NCI-H2227 treated with DMSO at 0.1 percent for 48 hours (cell line): ENCODE results near the gene MELK.

ENCODE experiments used
- DNase-seq: peaks from one replicate; lab custom pipeline; 2025; lab: John Stamatoyannopoulos, UW

MELK gene

GRCh38 chr9:36676091-36676490, 103.4 kb downstream of the MELK start:
- no peak for DNase-seq

GRCh38 chr9:36676778-36677485, 104.2 kb downstream of the MELK start:
- DNase-seq: no peak

DNA sequence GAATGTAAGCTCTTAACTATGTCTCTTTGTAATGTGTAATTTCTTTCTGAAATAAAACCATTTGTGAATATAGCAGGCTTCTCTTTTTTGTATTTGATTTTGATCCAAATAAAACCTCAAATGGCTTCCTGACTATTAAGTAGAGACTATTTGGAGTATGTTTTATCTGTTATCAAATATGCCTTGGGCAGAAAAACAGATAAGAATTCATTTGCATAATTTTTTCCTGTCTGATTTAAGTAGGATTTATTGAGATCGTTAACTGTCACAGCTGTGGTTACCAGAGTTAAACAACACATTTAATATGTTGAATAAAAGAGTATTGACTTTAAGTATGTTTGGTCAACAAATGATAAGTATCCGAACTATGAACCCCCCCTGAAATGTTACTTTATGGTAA, 104.9 kb downstream of the MELK start:
- no peak for DNase-seq

DNA sequence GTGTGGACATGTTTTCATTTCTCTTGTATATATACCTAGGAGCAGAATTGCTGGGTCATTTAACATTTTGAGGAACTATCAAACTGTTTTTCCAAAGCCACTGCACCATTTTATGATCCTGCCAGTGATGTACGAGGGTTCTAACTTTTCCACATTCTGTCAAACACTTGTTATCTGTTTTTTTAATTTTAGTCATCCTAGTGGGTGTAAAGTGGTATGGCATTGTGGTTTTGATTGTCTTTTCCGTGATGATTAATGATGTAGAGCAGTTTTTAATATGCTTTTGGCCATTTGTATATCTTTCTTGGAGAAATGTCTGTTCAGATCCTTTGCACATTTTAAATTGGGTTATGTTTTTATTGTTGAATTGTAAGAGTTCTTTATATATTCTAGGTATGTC, 107.0 kb downstream of the MELK start:
- DNase-seq: no peak

DNA sequence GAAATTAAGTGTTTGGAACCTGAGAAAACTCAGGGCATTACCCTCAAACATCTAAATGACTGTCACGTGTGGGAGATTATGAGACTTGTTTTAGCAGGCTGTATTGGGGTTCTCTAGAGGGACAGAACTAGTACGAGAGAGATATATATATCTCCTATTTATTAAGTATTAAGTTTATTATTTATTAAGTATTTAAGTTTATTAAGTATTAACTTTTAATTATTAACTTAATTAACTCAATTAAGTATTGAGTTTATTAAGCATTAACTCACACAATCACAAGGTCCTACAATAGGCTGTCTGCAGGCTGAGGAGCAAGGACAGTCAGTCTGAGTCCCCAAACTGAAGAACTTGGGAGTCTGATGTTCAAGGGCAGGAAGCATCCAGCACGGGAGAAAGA, 113.8 kb downstream of the MELK start:
- DNase-seq: no peak

DNA sequence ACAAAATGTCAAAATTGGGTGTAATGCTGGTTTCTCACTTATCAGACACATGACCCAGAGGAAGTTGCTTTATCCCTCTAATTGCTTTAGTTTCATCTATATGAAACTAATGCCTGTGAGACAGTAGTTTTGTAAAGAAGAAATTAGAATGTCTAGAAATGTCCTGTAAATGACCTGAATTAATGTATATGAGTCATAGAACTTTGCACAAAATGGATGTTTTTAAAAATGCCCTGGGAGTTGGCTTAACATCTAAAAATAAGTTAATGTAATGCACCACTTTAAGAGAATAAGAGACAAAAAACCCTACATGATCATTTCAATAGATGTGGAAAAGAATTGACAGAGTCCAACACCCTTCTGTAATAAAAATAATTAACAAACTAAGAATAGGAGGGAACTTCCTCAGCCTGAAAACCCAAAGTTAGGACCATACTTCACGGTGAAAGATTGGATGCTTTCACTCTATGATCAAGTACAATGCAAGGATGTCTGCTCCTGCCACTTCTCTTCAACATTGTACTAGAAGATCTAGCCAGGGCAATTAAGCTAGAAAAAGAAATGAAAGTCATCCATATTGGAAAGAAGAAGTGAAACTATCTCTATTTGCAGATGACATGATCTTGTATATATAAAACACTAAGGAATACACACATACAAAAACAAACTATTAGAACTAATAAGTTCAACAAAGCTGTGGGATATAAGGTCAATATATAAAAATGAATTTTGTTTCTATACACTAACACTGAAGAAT, 117.9 kb downstream of the MELK start:
- DNase-seq: no peak

GRCh38 chr9:36691671-36692070, 119.0 kb downstream of the MELK start:
- DNase-seq: no peak

- no peak for DNase-seq
Measured at GRCh38 chr9:36698984-36699383, 126.3 kb downstream of the MELK start.

- DNase-seq: no peak
Measured at GRCh38 chr9:36704148-36704547, 131.5 kb downstream of the MELK start.

DNA sequence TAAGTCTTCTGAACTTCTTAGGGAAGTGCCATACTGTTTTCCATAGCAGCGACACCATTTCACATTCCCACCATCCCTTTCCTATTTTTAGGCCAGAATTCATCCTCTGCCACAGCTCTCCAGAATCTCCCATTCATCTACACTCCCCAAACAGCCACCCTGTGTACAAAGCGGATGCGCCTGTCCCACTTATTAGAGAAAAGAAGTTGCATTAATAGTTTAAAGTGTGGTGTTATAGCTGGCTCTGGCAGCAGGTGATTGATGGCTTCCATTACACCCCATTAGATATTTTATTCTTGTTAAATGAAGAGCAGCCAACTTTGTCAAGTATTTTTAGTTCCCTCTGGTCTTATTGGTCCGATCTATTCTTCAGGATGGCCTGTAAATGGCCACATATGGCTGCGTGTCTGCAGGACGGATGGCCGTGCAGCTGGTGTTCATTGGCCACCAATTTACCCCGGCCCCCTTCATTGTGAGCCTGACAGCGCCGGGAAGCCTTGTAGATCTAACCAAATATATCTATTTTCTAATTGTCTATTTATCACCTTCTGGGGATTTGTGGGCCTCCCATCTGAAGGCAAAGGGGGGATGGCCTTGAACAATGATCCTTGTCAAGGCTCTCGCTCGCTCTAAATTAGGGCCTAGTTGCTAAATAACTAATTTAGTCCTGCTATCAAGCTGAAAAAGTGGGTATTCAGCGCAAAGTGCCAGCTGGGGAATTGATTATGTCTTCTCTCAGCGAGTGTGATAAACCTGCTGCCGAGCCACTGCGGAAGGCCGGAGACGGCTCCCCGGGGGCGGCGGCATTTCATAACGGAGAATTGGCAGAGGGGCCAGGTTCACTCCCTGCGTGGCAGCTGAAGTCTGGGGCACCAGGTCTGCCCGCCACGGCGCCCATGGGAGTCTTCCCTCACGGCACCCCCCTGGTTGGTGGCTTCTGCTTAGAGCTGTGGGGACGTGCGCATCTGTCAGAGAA, 141.1 kb downstream of the MELK start:
- DNase-seq: no peak

- DNase-seq: no peak
Measured at GRCh38 chr9:36716496-36716895, 143.8 kb downstream of the MELK start.

- no peak for DNase-seq
Measured at GRCh38 chr9:36717276-36717675, 144.6 kb downstream of the MELK start.

GRCh38 chr9:36718612-36719011, 145.9 kb downstream of the MELK start:
- no peak for DNase-seq

DNA sequence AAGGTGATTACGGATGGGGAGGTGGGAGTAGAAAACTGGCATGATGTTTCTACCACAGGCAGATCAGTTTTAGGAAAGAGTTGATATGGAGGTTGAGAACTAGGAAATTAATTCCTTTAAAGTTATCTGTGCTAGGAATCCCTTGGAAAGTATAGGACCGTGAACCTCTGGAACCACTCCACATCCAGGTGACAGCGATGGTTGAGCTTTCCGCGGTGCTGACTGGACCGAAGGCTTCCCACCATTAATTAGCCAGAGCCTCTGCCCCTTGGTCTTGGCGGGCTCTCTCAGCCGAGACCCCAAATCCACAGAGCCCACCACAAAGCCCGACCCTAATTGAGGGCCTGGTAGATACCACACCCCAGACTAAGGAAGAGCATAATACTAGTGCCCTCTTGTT, 147.3 kb downstream of the MELK start:
- no peak for DNase-seq

- DNase-seq: no peak
Measured at GRCh38 chr9:36721846-36722588, 149.3 kb downstream of the MELK start.

- no peak for DNase-seq
Measured at GRCh38 chr9:36725777-36726356, 153.2 kb downstream of the MELK start.
